GM12892 (cell line): ENCODE results near the gene BRINP3.

ENCODE experiments used
- POLR2A ChIP-seq: IDR thresholded peaks from 2 replicates; pipeline ENCODE4 v1.6.1; 2011; ENCODE audit warnings: low read depth, low read length, control low read depth
- POLR2AphosphoS5 ChIP-seq: IDR thresholded peaks from 2 replicates; pipeline ENCODE4 v1.6.1; 2011; ENCODE audit warnings: low read depth, low read length, control low read depth
- TAF1 ChIP-seq: IDR thresholded peaks from 2 replicates; pipeline ENCODE4 v1.6.1; 2011; ENCODE audit warnings: low read depth, mild to moderate bottlenecking, control low read depth, low read length, borderline replicate concordance

DNA sequence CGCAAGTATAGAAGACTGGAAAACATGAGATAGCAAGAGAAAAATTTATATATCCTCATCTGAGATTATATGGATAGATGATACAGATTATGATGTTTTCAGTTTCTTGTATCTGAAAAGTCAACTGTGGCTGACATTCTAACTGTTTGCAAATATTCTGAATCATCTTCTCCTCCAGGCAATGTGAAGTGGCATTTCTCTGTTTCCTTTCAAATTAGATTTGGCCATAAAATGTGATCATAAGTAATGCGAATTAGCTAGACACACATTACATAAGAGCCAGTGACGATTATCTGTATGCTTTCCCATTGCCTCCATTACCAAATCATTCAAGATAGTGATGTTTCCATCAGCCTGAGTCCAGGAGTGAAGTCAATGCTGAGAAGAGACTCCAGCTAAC lies 265.2 kb downstream of the BRINP3 start:
- no peak for TF ChIP-seq POLR2A
- TF ChIP-seq POLR2AphosphoS5, result no peak
- no peak for TF ChIP-seq TAF1
